ENCODE results near the gene TLE2.

GRCh38 chr19:3066482-3067049, 37.5 kb upstream of the TLE2 start:
- TF ChIP-seq CTCF (IDR thresholded peaks at IDR 0.05) (no peak), POLR2A (IDR thresholded peaks at IDR 0.05) (no peak)

Measured in testis (tissue), 2 donors.